HepG2 (cell line): ENCODE data around the gene NABP2. TPM values are rescaled to one million over a fixed set of nuclear protein-coding genes. Genes with fewer than 3 reads are reported as not detected.

Experiments used
- CBX2 ChIP-seq, 2 experiments: fragments of 200-600 bp in 1 of 2; sonication (generic); formaldehyde crosslinking in 1 of 2; IDR thresholded peaks; 2 replicates each; pipeline versions ENCODE4 v1.7.0 to v1.8.1; 2018 to 2022; ENCODE audit warnings: low read depth in 2 of 2, low read length in 1 of 2, mild to moderate bottlenecking in 1 of 2, missing genetic modification reagents in 1 of 2
- DNMT1 ChIP-seq: sonication (generic); formaldehyde crosslinking; IDR thresholded peaks from 2 replicates; pipeline ENCODE4 v1.5.1; 2020; ENCODE audit warnings: mild to moderate bottlenecking, missing genetic modification reagents
- DR1 ChIP-seq: sonication (generic); formaldehyde crosslinking; IDR thresholded peaks from 2 replicates; pipeline ENCODE4 v1.8.0; 2021; ENCODE audit warnings: mild to moderate bottlenecking, missing genetic modification reagents, inconsistent platforms
- ELF1 ChIP-seq: sonication (generic); formaldehyde crosslinking; IDR thresholded peaks from 2 replicates; pipeline ENCODE4 v1.4.0; 2020; ENCODE audit warnings: missing genetic modification reagents
- HNF4G ChIP-seq, 2 experiments: sonication (generic) in 1 of 2; formaldehyde crosslinking in 1 of 2; IDR thresholded peaks; 2 replicates each; pipeline versions ENCODE4 v1.4.0 to v1.6.1; 2011 to 2020; ENCODE audit warnings: borderline replicate concordance in 2 of 2, low read depth in 2 of 2, mild to moderate bottlenecking in 2 of 2, low read length in 1 of 2, missing genetic modification reagents in 1 of 2, moderate library complexity in 1 of 2
- IRF2 ChIP-seq: IDR thresholded peaks from 2 replicates; pipeline ENCODE4 v1.6.1; 2018; ENCODE audit warnings: missing genetic modification reagents, missing compliant biosample characterization
- KMT2A ChIP-seq: sonication (generic); formaldehyde crosslinking; IDR thresholded peaks from 2 replicates; pipeline ENCODE4 v1.4.0; 2020; ENCODE audit warnings: missing genetic modification reagents
- MEIS1 ChIP-seq: sonication (generic); formaldehyde crosslinking; IDR thresholded peaks from 2 replicates; pipeline ENCODE4 v1.9.0; 2021; ENCODE audit warnings: mild to moderate bottlenecking, missing genetic modification reagents, moderate library complexity, borderline replicate concordance
- MTA1 ChIP-seq: sonication (generic); formaldehyde crosslinking; IDR thresholded peaks from 2 replicates; pipeline ENCODE4 v1.4.0; 2020; ENCODE audit warnings: missing genetic modification reagents, mild to moderate bottlenecking, borderline replicate concordance
- SP4 ChIP-seq: sonication (generic); formaldehyde crosslinking; IDR thresholded peaks from 2 replicates; pipeline ENCODE4 v1.8.1; 2023; ENCODE audit warnings: mild to moderate bottlenecking, missing genetic modification reagents
- TAF1 ChIP-seq: sonication (generic); formaldehyde crosslinking; IDR thresholded peaks from 2 replicates; pipeline ENCODE4 v1.4.0; 2020; ENCODE audit warnings: missing genetic modification reagents
- TBL1XR1 ChIP-seq: fragments of 150-350 bp; IDR thresholded peaks from 2 replicates; pipeline ENCODE4 v1.6.1; 2014; ENCODE audit warnings: borderline replicate concordance, low read length; ENCODE audit not compliant: partially characterized antibody
- TMF1 ChIP-seq: sonication (generic); formaldehyde crosslinking; IDR thresholded peaks from 2 replicates; pipeline ENCODE4 v1.8.1; 2022; ENCODE audit warnings: low read depth, missing genetic modification reagents
- TOPORS ChIP-seq: sonication (generic); formaldehyde crosslinking; IDR thresholded peaks from 2 replicates; pipeline ENCODE4 v1.8.0; 2023; ENCODE audit warnings: mild to moderate bottlenecking, missing genetic modification reagents
- ZBTB34 ChIP-seq: sonication (generic); formaldehyde crosslinking; IDR thresholded peaks from 2 replicates; pipeline ENCODE4 v1.8.0; 2022; ENCODE audit warnings: mild to moderate bottlenecking, missing genetic modification reagents
- ZBTB49 ChIP-seq: sonication (generic); formaldehyde crosslinking; IDR thresholded peaks from 2 replicates; pipeline ENCODE4 v1.4.0; 2020; ENCODE audit warnings: missing genetic modification reagents, borderline replicate concordance
- ZFP36L1 ChIP-seq: sonication (generic); formaldehyde crosslinking; IDR thresholded peaks from 2 replicates; pipeline ENCODE4 v1.8.0; 2022; ENCODE audit warnings: mild to moderate bottlenecking, missing genetic modification reagents, moderate library complexity
- ZNF280B ChIP-seq: sonication (generic); formaldehyde crosslinking; IDR thresholded peaks from 2 replicates; pipeline ENCODE4 v1.5.0; 2020; ENCODE audit warnings: missing genetic modification reagents, mild to moderate bottlenecking, borderline replicate concordance
- ZNF3 ChIP-seq: IDR thresholded peaks from 2 replicates; pipeline ENCODE4 v1.7.0; 2017; ENCODE audit warnings: inconsistent platforms
- ZNF335 ChIP-seq: sonication (generic); formaldehyde crosslinking; IDR thresholded peaks from 2 replicates; pipeline ENCODE4 v1.4.0; 2020; ENCODE audit warnings: missing genetic modification reagents
- ZNF569 ChIP-seq: sonication (generic); formaldehyde crosslinking; IDR thresholded peaks from 2 replicates; pipeline ENCODE4 v1.5.0; 2020; ENCODE audit warnings: mild to moderate bottlenecking, missing genetic modification reagents, moderate library complexity, borderline replicate concordance
- ZNF576 ChIP-seq: sonication (generic); formaldehyde crosslinking; IDR thresholded peaks from 2 replicates; pipeline ENCODE4 v1.4.0; 2020; ENCODE audit warnings: mild to moderate bottlenecking, missing genetic modification reagents
- ZNF619 ChIP-seq: sonication (generic); formaldehyde crosslinking; IDR thresholded peaks from 2 replicates; pipeline ENCODE4 v1.4.0; 2020; ENCODE audit warnings: mild to moderate bottlenecking, missing genetic modification reagents
- ZNF766 ChIP-seq: sonication (generic); formaldehyde crosslinking; IDR thresholded peaks from 2 replicates; pipeline ENCODE4 v1.5.0; 2020; ENCODE audit warnings: missing genetic modification reagents, borderline replicate concordance
- polyA plus RNA-seq, 8 experiments: library from polyadenylated mRNA; depleted of rRNA in 3 of 8; stranded (reverse) in 7 of 8; unstranded in 1 of 8; fragments of >200 nt; fragmentation: Illumina TruSeq in 4 of 8; extraction: Trizol in 4 of 8; gene quantifications; 2 replicates each; pipeline versions ENCODE4 v1.2.1 to v1.2.3, GENCODE V29; 2011 to 2016; ENCODE audit warnings: low read depth in 4 of 8, missing spikeins in 1 of 8, mixed read lengths in 1 of 8; ENCODE audit not compliant: insufficient read depth in 1 of 8
- total RNA-seq, 5 experiments: library from RNA; depleted of rRNA; stranded (reverse); fragments of >200 nt; fragmentation: Illumina TruSeq; extraction: Trizol; gene quantifications; 2 replicates each; pipeline ENCODE4 v1.2.3, GENCODE V29; 2016; ENCODE audit warnings: low read depth in 1 of 5

Gene NABP2
- total and polyA plus RNA-seq, 2 of the 13 experiments (the other 11 are each of a cell fraction or from before 2014, with no cell fraction given), result 33.2 to 35.5 TPM

DNA sequence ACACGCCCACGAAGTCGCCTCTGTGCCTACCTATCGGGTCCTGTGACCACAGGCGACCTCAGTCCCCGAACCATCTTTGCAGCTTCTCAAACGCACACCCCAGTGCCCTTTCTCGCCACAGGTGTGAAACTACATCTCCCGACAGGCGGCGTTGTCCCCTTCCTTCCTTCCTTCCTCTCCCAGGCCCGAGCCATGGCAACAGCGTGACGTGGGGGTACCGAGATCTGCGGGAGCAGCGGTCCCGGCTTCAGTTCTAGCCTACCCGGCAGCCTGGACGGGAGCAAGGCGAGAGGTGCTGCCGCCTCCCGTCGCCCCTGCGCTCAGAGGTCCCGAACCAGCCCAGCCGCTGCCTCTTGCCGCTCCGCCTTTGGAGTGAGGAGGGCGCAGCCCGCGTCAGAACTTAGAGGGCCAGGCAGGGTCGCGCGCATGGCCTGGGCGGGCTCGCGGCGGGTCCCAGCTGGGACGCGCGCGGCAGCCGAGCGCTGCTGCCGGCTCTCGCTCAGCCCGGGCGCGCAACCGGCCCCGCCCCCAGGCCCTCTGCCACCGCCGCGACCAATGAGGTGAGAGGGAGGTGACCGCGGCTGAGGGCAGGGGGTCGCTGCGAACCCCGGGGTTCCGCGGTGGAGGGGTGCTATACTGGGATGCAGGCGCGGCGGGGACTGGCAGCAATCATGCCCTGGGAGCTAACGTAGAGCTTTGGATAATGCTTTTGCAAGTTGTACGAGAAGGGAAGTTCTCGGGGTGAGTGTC lies 42.7 kb downstream of the NABP2 start, which contains the start of gene COQ10A (continued):
- no peak for TF ChIP-seq ZBTB34 (CRISPR knock-in tag)
- no peak for TF ChIP-seq DR1 (CRISPR knock-in tag)
- peak; percentile 91 for TF ChIP-seq TAF1 (CRISPR knock-in tag)
- no peak for TF ChIP-seq DNMT1
- TF ChIP-seq MTA1 (CRISPR knock-in tag), result peak; percentile 77; the same call in 1 of the 2 replicates
- peak; percentile 85 for TF ChIP-seq ELF1 (CRISPR knock-in tag)
- 0 out of 2 replicates have a peak, but pooled peaks have one; percentile 19 for TF ChIP-seq ZNF3
- peak; percentile 90; the same call in 1 of the 2 replicates for TF ChIP-seq ZNF766 (CRISPR knock-in tag)
- peak; percentile 90 for TF ChIP-seq TOPORS (CRISPR knock-in tag)
- TF ChIP-seq KMT2A (CRISPR knock-in tag), result 0 out of 2 replicates have a peak, but pooled peaks have one; percentile 63
- no peak for TF ChIP-seq ZNF569
- no peak for TF ChIP-seq ZNF576 (CRISPR knock-in tag)
- TF ChIP-seq SP4 (CRISPR knock-in tag), result peak; percentile 59; the same call in 1 of the 2 replicates
- TF ChIP-seq ZBTB49 (CRISPR knock-in tag), result no peak
- no peak for TF ChIP-seq CBX2 (IDR thresholded peaks at IDR 0.05; ENCODE audit: low read depth, low read length)
- no peak for TF ChIP-seq CBX2 (CRISPR knock-in tag; IDR thresholded peaks at IDR 0.05; ENCODE audit: low read depth)
- TF ChIP-seq MEIS1, result peak; percentile 79; the same call in 1 of the 2 replicates
- TF ChIP-seq ZNF619 (CRISPR knock-in tag), result peak; percentile 93
- TF ChIP-seq ZNF335 (CRISPR knock-in tag), result peak; percentile 81; the same call in 1 of the 2 replicates
- peak; percentile 66 for TF ChIP-seq IRF2 (CRISPR knock-in tag)
- no peak for TF ChIP-seq ZNF280B (CRISPR knock-in tag)
- TF ChIP-seq HNF4G (IDR thresholded peaks at IDR 0.05; ENCODE audit: borderline replicate concordance, low read depth, low read length), result peak; percentile 27; the same call in 1 of the 2 replicates
- no peak for TF ChIP-seq HNF4G (CRISPR knock-in tag; IDR thresholded peaks at IDR 0.05; ENCODE audit: borderline replicate concordance, low read depth)
- TF ChIP-seq TBL1XR1, result no peak
- TF ChIP-seq TMF1 (CRISPR knock-in tag), result peak; percentile 67; the same call in 1 of the 2 replicates
- TF ChIP-seq ZFP36L1 (CRISPR knock-in tag), result peak; percentile 65
